GM23338 (cell line): ENCODE data around the gene TEKT5. TPM values are rescaled to one million over a fixed set of nuclear protein-coding genes. Genes with fewer than 3 reads are reported as not detected.
A peak's percentile ranks its signal among the peaks of the same experiment; 100 is the strongest.

Experiments used
- ATAC-seq: fragments of 200-7000 bp; cut with Tn5 transposase; 3 replicates; pipeline ENCODE4 v1.9.1; 2020
- DNase-seq: peaks from one replicate; pipeline ENCODE4 v3.0.0-alpha.2; 2015; ENCODE audit warnings: low spot score
- H2AFZ ChIP-seq: fragments of 200-600 bp; sonication (generic); 2 replicates; pipeline ENCODE4 v1.8.0; 2016; ENCODE audit warnings: antibody characterized with exemption, mild to moderate bottlenecking, moderate library complexity
- H3F3A ChIP-seq: fragments of 200-600 bp; sonication (generic); replicated peaks from 2 replicates; pipeline ENCODE4 v1.8.0; 2017; ENCODE audit warnings: antibody characterized with exemption, mixed run types, low read depth
- H3K27ac ChIP-seq: fragments of 200-600 bp; sonication (generic); 2 replicates; pipeline ENCODE4 v1.6.1; 2016; ENCODE audit warnings: low read depth
- H3K27me3 ChIP-seq: fragments of 200-600 bp; sonication (generic); 2 replicates; pipeline ENCODE4 v1.8.0; 2016; ENCODE audit warnings: mild to moderate bottlenecking, mixed run types, moderate library complexity; ENCODE audit not compliant: insufficient read depth
- H3K36me3 ChIP-seq: fragments of 200-600 bp; sonication (generic); 2 replicates; pipeline ENCODE4 v1.8.0; 2016; ENCODE audit warnings: mild to moderate bottlenecking; ENCODE audit not compliant: insufficient read depth
- H3K4me1 ChIP-seq: fragments of 200-600 bp; sonication (generic); 2 replicates; pipeline ENCODE4 v1.8.0; 2016; ENCODE audit warnings: mild to moderate bottlenecking, moderate library complexity; ENCODE audit not compliant: insufficient read depth
- H3K4me2 ChIP-seq: fragments of 200-600 bp; sonication (generic); 2 replicates; pipeline ENCODE4 v1.7.1; 2017; ENCODE audit warnings: mixed run types
- H3K4me3 ChIP-seq: fragments of 200-600 bp; sonication (generic); 2 replicates; pipeline ENCODE4 v1.6.1; 2016; ENCODE audit warnings: mixed run types
- H3K79me2 ChIP-seq: fragments of 200-600 bp; sonication (generic); replicated peaks from 2 replicates; pipeline ENCODE4 v1.8.0; 2017; ENCODE audit warnings: mild to moderate bottlenecking; ENCODE audit not compliant: insufficient read depth
- H3K9me2 ChIP-seq: fragments of 200-600 bp; sonication (generic); 2 replicates; pipeline ENCODE4 v1.8.0; 2017; ENCODE audit not compliant: insufficient read depth
- H4K20me1 ChIP-seq: fragments of 200-600 bp; sonication (generic); replicated peaks from 2 replicates; pipeline ENCODE4 v1.8.0; 2017; ENCODE audit warnings: mild to moderate bottlenecking; ENCODE audit not compliant: insufficient read depth
- H3K27ac Mint-ChIP-seq: 2 replicates; pipeline ENCODE4 v1.8.0; 2020; ENCODE audit warnings: inconsistent platforms, mild to moderate bottlenecking, moderate library complexity, mixed read lengths
- H3K27me3 Mint-ChIP-seq: 3 replicates; pipeline ENCODE4 v1.8.0; 2022; ENCODE audit warnings: low read depth, mild to moderate bottlenecking, moderate library complexity, mixed read lengths, inconsistent platforms; ENCODE audit not compliant: insufficient read depth, poor library complexity
- H3K36me3 Mint-ChIP-seq: 3 replicates; pipeline ENCODE4 v1.8.0; 2021; ENCODE audit warnings: low read depth, mild to moderate bottlenecking, inconsistent platforms, moderate library complexity, mixed read lengths
- H3K4me1 Mint-ChIP-seq: 3 replicates; pipeline ENCODE4 v1.8.0; 2020; ENCODE audit warnings: mild to moderate bottlenecking, inconsistent platforms, mixed read lengths
- H3K4me3 Mint-ChIP-seq: 3 replicates; pipeline ENCODE4 v1.8.0; 2021; ENCODE audit warnings: moderate library complexity, mild to moderate bottlenecking, inconsistent platforms, mixed read lengths
- H3K9me3 Mint-ChIP-seq: 3 replicates; pipeline ENCODE4 v1.8.0; 2020; ENCODE audit warnings: moderate library complexity, mild to moderate bottlenecking, inconsistent platforms, mixed read lengths
- CREB1 ChIP-seq: fragments of 250-450 bp; sonication (Bioruptor Pico); IDR thresholded peaks from 2 replicates; pipeline ENCODE4 v1.5.0; 2020; ENCODE audit warnings: low read depth, mild to moderate bottlenecking, moderate library complexity
- ETS1 ChIP-seq: IDR thresholded peaks from 2 replicates; pipeline ENCODE4 v1.6.1; 2016; ENCODE audit warnings: antibody characterized with exemption
- NANOG ChIP-seq: IDR thresholded peaks from 2 replicates; pipeline ENCODE4 v1.6.1; 2016; ENCODE audit warnings: antibody characterized with exemption, borderline replicate concordance
- ZNF114 ChIP-seq: fragments of 250-450 bp; sonication (Bioruptor Pico); IDR thresholded peaks from 2 replicates; pipeline ENCODE4 v1.5.0; 2020; ENCODE audit warnings: mild to moderate bottlenecking, moderate library complexity
- polyA plus RNA-seq: library from polyadenylated mRNA; unstranded; fragments of >200 nt; fragmentation: Nextera tagmentation; extraction: Ambion mirVana; gene quantifications from 2 replicates; pipeline ENCODE4 v1.2.1, GENCODE V29; 2016
- total RNA-seq: library from RNA; depleted of rRNA; stranded (reverse); fragments of >200 nt; shearing (Covaris generic); gene quantifications from 2 replicates; pipeline ENCODE4 v1.2.3, GENCODE V29; 2014
- TF ChIP-seq, protein P1 (sequence below), 2 experiments: fragments of 200-600 bp in 1 of 2; sonication (generic) in 1 of 2; conservative IDR thresholded peaks; 2 replicates each; pipeline versions ENCODE4 v1.5.1 to v1.6.1; 2016 to 2017; ENCODE audit warnings: antibody characterized with exemption in 2 of 2, low read depth in 2 of 2, mild to moderate bottlenecking in 2 of 2, moderate library complexity in 1 of 2

TEKT5 gene
- total and polyA plus RNA-seq, 2 experiments from 2014 or later, result 0.52 TPM; not detected in 1

GRCh38 chr16:10669791-10670190 lies 24.9 kb downstream of the TEKT5 start:
- no peak overlapping the region for H3K4me3 ChIP-seq
- Mint-ChIP-seq H3K27me3 (peaks cover 4% of the 10 kb centered on the region), H3K9me3 (no peaks in the 10 kb centered on the region), H3K27ac (no peak overlapping the region), H3K4me1 (no peaks in the 10 kb centered on the region), H3K4me3 (no peak overlapping the region), H3K36me3 (no peaks in the 10 kb centered on the region)
- H3K79me2 ChIP-seq, result no peaks in the 10 kb centered on the region
- no peaks in the 10 kb centered on the region for H4K20me1 ChIP-seq
- DNase-seq, result no peak
- ATAC-seq, result no peak
- H3K27ac ChIP-seq, result no peak overlapping the region
- TF ChIP-seq, protein P1, sequence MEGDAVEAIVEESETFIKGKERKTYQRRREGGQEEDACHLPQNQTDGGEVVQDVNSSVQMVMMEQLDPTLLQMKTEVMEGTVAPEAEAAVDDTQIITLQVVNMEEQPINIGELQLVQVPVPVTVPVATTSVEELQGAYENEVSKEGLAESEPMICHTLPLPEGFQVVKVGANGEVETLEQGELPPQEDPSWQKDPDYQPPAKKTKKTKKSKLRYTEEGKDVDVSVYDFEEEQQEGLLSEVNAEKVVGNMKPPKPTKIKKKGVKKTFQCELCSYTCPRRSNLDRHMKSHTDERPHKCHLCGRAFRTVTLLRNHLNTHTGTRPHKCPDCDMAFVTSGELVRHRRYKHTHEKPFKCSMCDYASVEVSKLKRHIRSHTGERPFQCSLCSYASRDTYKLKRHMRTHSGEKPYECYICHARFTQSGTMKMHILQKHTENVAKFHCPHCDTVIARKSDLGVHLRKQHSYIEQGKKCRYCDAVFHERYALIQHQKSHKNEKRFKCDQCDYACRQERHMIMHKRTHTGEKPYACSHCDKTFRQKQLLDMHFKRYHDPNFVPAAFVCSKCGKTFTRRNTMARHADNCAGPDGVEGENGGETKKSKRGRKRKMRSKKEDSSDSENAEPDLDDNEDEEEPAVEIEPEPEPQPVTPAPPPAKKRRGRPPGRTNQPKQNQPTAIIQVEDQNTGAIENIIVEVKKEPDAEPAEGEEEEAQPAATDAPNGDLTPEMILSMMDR (conservative IDR thresholded peaks at IDR 0.05; ENCODE audit: low read depth in 2 of 2), result no peak
- TF ChIP-seq CREB1 (CRISPR knock-in tag) (no peak), ETS1 (no peak)
- H3K4me2 ChIP-seq, result no peak overlapping the region
- no peaks in the 10 kb centered on the region for H3K36me3 ChIP-seq
- H3K9me2 ChIP-seq, result no peaks in the 10 kb centered on the region
- no peaks in the 10 kb centered on the region for H3K27me3 ChIP-seq
- H2AFZ ChIP-seq, result no peak overlapping the region
- H3F3A ChIP-seq, result no peaks in the 10 kb centered on the region
- H3K4me1 ChIP-seq, result no peaks in the 10 kb centered on the region

- no peak overlapping the region for H3K27ac ChIP-seq
- no peaks in the 10 kb centered on the region for H3K9me2 ChIP-seq
- no peaks in the 10 kb centered on the region for H3K4me1 ChIP-seq
- DNase-seq, result peak; percentile 81
- no peaks in the 10 kb centered on the region for H3K27me3 ChIP-seq
- H3K36me3 ChIP-seq, result no peaks in the 10 kb centered on the region
- no peak overlapping the region for H3K4me3 ChIP-seq
- H3K36me3 Mint-ChIP-seq, result no peaks in the 10 kb centered on the region
- H3K27me3 Mint-ChIP-seq, result peaks cover 4% of the 10 kb centered on the region
- peak overlapping the region; percentile 82; the same call in 1 of the 2 replicates for H2AFZ ChIP-seq
- TF ChIP-seq NANOG (no peak), CREB1 (CRISPR knock-in tag) (no peak), ZNF114 (CRISPR knock-in tag) (no peak), ETS1 (no peak)
- TF ChIP-seq, protein P1 (conservative IDR thresholded peaks at IDR 0.05; ENCODE audit: low read depth in 2 of 2), result peak; percentile 67 to 70
- ATAC-seq, result peak; percentile 99
- no peaks in the 10 kb centered on the region for H3K4me1 Mint-ChIP-seq
- no peaks in the 10 kb centered on the region for H3K79me2 ChIP-seq
- no peak overlapping the region for H3K4me2 ChIP-seq
- H3F3A ChIP-seq, result no peaks in the 10 kb centered on the region
- no peak overlapping the region for H3K4me3 Mint-ChIP-seq
- no peaks in the 10 kb centered on the region for H3K9me3 Mint-ChIP-seq
- no peaks in the 10 kb centered on the region for H4K20me1 ChIP-seq
- no peak overlapping the region for H3K27ac Mint-ChIP-seq
Observed at GRCh38 chr16:10668322-10669045, 26.2 kb downstream of the TEKT5 start.
